ENCODE results near the gene MRTFA.

MRTFA gene

GRCh38 chr22:40463683-40464082 is 172.8 kb downstream of the MRTFA start:
- DNase-seq (ENCODE audit: low read depth), result no peak

- DNase-seq (ENCODE audit: low read depth), result no peak
Measured at GRCh38 chr22:40463017-40463631, 173.4 kb downstream of the MRTFA start.

GRCh38 chr22:40462195-40462984 is 174.1 kb downstream of the MRTFA start:
- no peak for DNase-seq (ENCODE audit: low read depth)

- DNase-seq (ENCODE audit: low read depth), result no peak
Measured at GRCh38 chr22:40453671-40454070, 182.8 kb downstream of the MRTFA start.

GRCh38 chr22:40452730-40453487 is 183.6 kb downstream of the MRTFA start:
- DNase-seq (ENCODE audit: low read depth), result no peak

GRCh38 chr22:40451210-40451609 is 185.3 kb downstream of the MRTFA start:
- no peak for DNase-seq (ENCODE audit: low read depth)

- DNase-seq (ENCODE audit: low read depth), result no peak
Measured at GRCh38 chr22:40450616-40451015, 185.9 kb downstream of the MRTFA start.

GRCh38 chr22:40449676-40450035 is 186.9 kb downstream of the MRTFA start:
- no peak for DNase-seq (ENCODE audit: low read depth)

GRCh38 chr22:40446203-40446602 is 190.3 kb downstream of the MRTFA start:
- DNase-seq (ENCODE audit: low read depth), result no peak

- DNase-seq (ENCODE audit: low read depth), result no peak
Measured at GRCh38 chr22:40444178-40444831, 192.2 kb downstream of the MRTFA start.

- DNase-seq (ENCODE audit: low read depth), result no peak
Measured at GRCh38 chr22:40443732-40444131, 192.8 kb downstream of the MRTFA start.

- no peak for DNase-seq (ENCODE audit: low read depth)
Measured at GRCh38 chr22:40441761-40442390, 194.6 kb downstream of the MRTFA start.

GRCh38 chr22:40436505-40437431 is 199.8 kb downstream of the MRTFA start:
- DNase-seq (ENCODE audit: low read depth), result no peak

- no peak for DNase-seq (ENCODE audit: low read depth)
Measured at GRCh38 chr22:40434745-40435144, 201.8 kb downstream of the MRTFA start.

GRCh38 chr22:40434106-40434505 is 202.4 kb downstream of the MRTFA start:
- no peak for DNase-seq (ENCODE audit: low read depth)

- DNase-seq (ENCODE audit: low read depth), result no peak
Measured at GRCh38 chr22:40433416-40434090, 203.0 kb downstream of the MRTFA start.

- no peak for DNase-seq (ENCODE audit: low read depth)
Measured at GRCh38 chr22:40432625-40433024, 203.9 kb downstream of the MRTFA start.

- no peak for DNase-seq (ENCODE audit: low read depth)
Measured at GRCh38 chr22:40432157-40432556, 204.4 kb downstream of the MRTFA start.

- no peak for DNase-seq (ENCODE audit: low read depth)
Measured at GRCh38 chr22:40430991-40431390, 205.5 kb downstream of the MRTFA start.

GRCh38 chr22:40429481-40429880 is 207.0 kb downstream of the MRTFA start:
- DNase-seq (ENCODE audit: low read depth), result no peak

All from stimulated activated CD8-positive, alpha-beta memory T cell treated with anti-CD3 and anti-CD28 coated beads, Interleukin-15, amount 100 ng/mL, for 24 hours (primary cell).